GM12878 (cell line): ENCODE measurements around the gene ZNF366. TPM values are rescaled to one million over a fixed set of nuclear protein-coding genes. Genes with fewer than 3 reads are reported as not detected.
A peak's percentile ranks its signal among the peaks of the same experiment; 100 is the strongest.

ENCODE experiments used
- ATAC-seq: fragments of 200-7000 bp; cut with Tn5 transposase; 3 replicates; pipeline ENCODE4 v1.9.1; 2020; ENCODE audit warnings: mild to moderate bottlenecking, moderate library complexity
- BruUV-seq: library from RNA; stranded (reverse); fragments of 400-500 nt; replicated peaks from 2 replicates; lab custom pipeline; 2021; lab: Mats Ljungman, UMichigan
- CTCF ChIA-PET: fragments of 300-600 bp; sonication (Branson Sonifier 250); formaldehyde crosslinking; extraction: SDS; loops from one replicate; lab custom pipeline; 2021; ENCODE audit warnings: inconsistent platforms; lab: Yijun Ruan, JAX
- POLR2A ChIA-PET: fragments of 350-600 bp; formaldehyde crosslinking; extraction: SDS; loops from one replicate; lab custom pipeline; 2021; ENCODE audit warnings: inconsistent platforms; lab: Charles Lee
- RAD21 ChIA-PET: fragments of 300-600 bp; sonication (Branson Sonifier 250); formaldehyde crosslinking; loops from one replicate; lab custom pipeline; 2023; ENCODE audit warnings: antibody characterized with exemption; ENCODE audit not compliant: unreplicated experiment; lab: Charles Lee
- SMC1A ChIA-PET: fragments of 300-600 bp; sonication (Branson Sonifier 250); formaldehyde crosslinking; loops from one replicate; lab custom pipeline; 2023; ENCODE audit not compliant: unreplicated experiment, uncharacterized antibody; lab: Charles Lee
- DNase-seq: peaks from one replicate; pipeline ENCODE4 v3.0.0-alpha.2; 2011; ENCODE audit warnings: low read depth, low spot score
- FAIRE-seq: peaks from 3 replicates; lab custom pipeline; 2011; peaks lifted over from hg19 to GRCh38; lab: Jason Lieb, UNC
- H2AFZ ChIP-seq: 2 replicates; pipeline ENCODE4 v1.6.0; 2011; ENCODE audit warnings: low read depth, low read length, control low read depth; ENCODE audit not compliant: control insufficient read depth
- H3K27ac ChIP-seq: 2 replicates; pipeline ENCODE4 v1.5.1; 2011; ENCODE audit warnings: control low read depth; ENCODE audit not compliant: control insufficient read depth, insufficient read depth
- H3K27me3 ChIP-seq, 2 experiments: replicated peaks in 1 of 2; 2 replicates each; pipeline versions ENCODE4 v1.6.0 to v1.6.1; 2011; ENCODE audit warnings: low read length in 1 of 2; ENCODE audit not compliant: control insufficient read depth in 2 of 2, insufficient read depth in 2 of 2
- H3K36me3 ChIP-seq, 2 experiments: 2 replicates each; pipeline ENCODE4 v1.5.1; 2011; ENCODE audit warnings: low read length in 1 of 2; ENCODE audit not compliant: control insufficient read depth in 2 of 2, insufficient read depth in 2 of 2
- H3K4me1 ChIP-seq: 2 replicates; pipeline ENCODE4 v1.6.1; 2011; ENCODE audit warnings: mild to moderate bottlenecking, low read length, moderate library complexity, mixed read lengths; ENCODE audit not compliant: control insufficient read depth, insufficient read depth
- H3K4me2 ChIP-seq: 2 replicates; pipeline ENCODE4 v1.6.0; 2011; ENCODE audit warnings: control low read depth; ENCODE audit not compliant: control insufficient read depth, insufficient read depth
- H3K4me3 ChIP-seq: fragments of 200-600 bp; sonication (generic); 2 replicates; pipeline ENCODE4 v1.5.1; 2016
- H3K79me2 ChIP-seq: 2 replicates; pipeline ENCODE4 v1.6.0; 2011; ENCODE audit warnings: low read length; ENCODE audit not compliant: control insufficient read depth, insufficient read depth
- H3K9ac ChIP-seq: 2 replicates; pipeline ENCODE4 v1.8.0; 2011; ENCODE audit warnings: low read length, control low read depth, mixed read lengths; ENCODE audit not compliant: control insufficient read depth, insufficient read depth
- H3K9me3 ChIP-seq: replicated peaks from 3 replicates; pipeline ENCODE4 v1.5.1; 2011; ENCODE audit warnings: mild to moderate bottlenecking, low read length; ENCODE audit not compliant: control insufficient read depth, insufficient read depth
- H4K20me1 ChIP-seq: 2 replicates; pipeline ENCODE4 v1.6.0; 2011; ENCODE audit not compliant: control insufficient read depth, insufficient read depth
- BCL11A ChIP-seq: IDR thresholded peaks from 2 replicates; pipeline ENCODE4 v1.6.1; 2011; ENCODE audit warnings: low read depth, low read length
- CBX3 ChIP-seq: fragments of 200-600 bp; sonication (generic); IDR thresholded peaks from 2 replicates; pipeline ENCODE4 v1.6.1; 2016; ENCODE audit warnings: low read depth, borderline replicate concordance
- CEBPB ChIP-seq, 2 experiments: fragments of 150-350 bp in 1 of 2; IDR thresholded peaks; 2 replicates each; pipeline ENCODE4 v1.6.1; 2012 to 2014; ENCODE audit warnings: low read depth in 2 of 2, low read length in 2 of 2, borderline replicate concordance in 1 of 2, inconsistent platforms in 1 of 2
- E4F1 ChIP-seq: fragments of 450-650 bp; IDR thresholded peaks from 2 replicates; pipeline ENCODE4 v1.6.1; 2018; ENCODE audit warnings: borderline replicate concordance, mild to moderate bottlenecking; ENCODE audit not compliant: partially characterized antibody
- HDAC2 ChIP-seq: fragments of 200-600 bp; sonication (generic); IDR thresholded peaks from 2 replicates; pipeline ENCODE4 v1.6.1; 2017
- KAT2A ChIP-seq: conservative IDR thresholded peaks from 2 replicates; pipeline ENCODE4 v1.6.1; 2011; ENCODE audit warnings: low read depth, low read length; ENCODE audit not compliant: control insufficient read depth
- MAX ChIP-seq: IDR thresholded peaks from 2 replicates; pipeline ENCODE4 v1.6.1; 2012; ENCODE audit warnings: low read depth, low read length, improper control_type of control experiment
- NR2C1 ChIP-seq: fragments of 450-650 bp; IDR thresholded peaks from 2 replicates; pipeline ENCODE4 v1.6.1; 2017; ENCODE audit warnings: antibody characterized with exemption, mild to moderate bottlenecking, moderate library complexity
- PML ChIP-seq: IDR thresholded peaks from 2 replicates; pipeline ENCODE4 v1.6.1; 2012; ENCODE audit warnings: low read length, inconsistent platforms
- SIN3A ChIP-seq: IDR thresholded peaks from 2 replicates; pipeline ENCODE4 v1.6.1; 2012; ENCODE audit warnings: low read depth, low read length, improper control_type of control experiment
- SMAD1 ChIP-seq: fragments of 450-650 bp; IDR thresholded peaks from 2 replicates; pipeline ENCODE4 v1.6.1; 2018; ENCODE audit warnings: mild to moderate bottlenecking, low read depth; ENCODE audit not compliant: partially characterized antibody
- ZBTB40 ChIP-seq: fragments of 450-650 bp; IDR thresholded peaks from 2 replicates; pipeline ENCODE4 v1.6.1; 2016; ENCODE audit warnings: mild to moderate bottlenecking, moderate library complexity, borderline replicate concordance
- ZSCAN29 ChIP-seq: fragments of 450-650 bp; IDR thresholded peaks from 2 replicates; pipeline ENCODE4 v1.6.1; 2017; ENCODE audit warnings: mild to moderate bottlenecking, moderate library complexity
- WGBS: methylation state at CpG from one replicate; pipeline ENCODE4 v1.1.6; 2016; ENCODE audit warnings: low lambda C conversion rate; ENCODE audit not compliant: insufficient replicate concordance, insufficient coverage; ENCODE audit errors: missing lambda C conversion rate; 5-methylcytosine and 5-hydroxymethylcytosine counted together
- in situ Hi-C: fragments of 300-500 bp; cut with MboI; formaldehyde crosslinking; loops from 9 replicates; pipeline ENCODE4 v1.14.3; 2018; ENCODE audit warnings: mixed read lengths
- intact Hi-C: fragments of 100-400 bp; cut with micrococcal nuclease; formaldehyde crosslinking; loops from one replicate; pipeline ENCODE4 v1.14.2; 2022; ENCODE audit not compliant: unreplicated experiment
- polyA plus RNA-seq, 11 experiments: library from polyadenylated mRNA; depleted of rRNA in 4 of 11; unstranded in 6 of 11; stranded (reverse) in 5 of 11; fragments of >200 nt; fragmentation: Nextera tagmentation in 4 of 11; fragmentation: Illumina TruSeq in 1 of 11; extraction: Ambion mirVana in 4 of 11; extraction: Trizol in 1 of 11; gene quantifications; 1 replicate in 1 of 11; 2 replicates in 10 of 11; pipeline versions ENCODE4 v1.2.1 to v1.2.3, GENCODE V29; 2011 to 2016; ENCODE audit warnings: inconsistent platforms in 2 of 11, missing spikeins in 2 of 11, low read depth in 1 of 11
- total RNA-seq, 4 experiments: library from RNA; depleted of rRNA in 3 of 4; stranded (reverse); fragments of >200 nt in 3 of 4; fragmentation: Illumina TruSeq in 1 of 4; extraction: Trizol in 1 of 4; gene quantifications; 2 replicates each; pipeline versions ENCODE4 v1.2.1 to v1.2.3, GENCODE V29; 2013 to 2021

The ZNF366 gene
- total and polyA plus RNA-seq, 10 of the 15 experiments (the other 5 are each of a cell fraction or from before 2014, with no cell fraction given) = 0.01 to 0.18 (median 0.04) TPM; not detected in 6

- SMC1A ChIA-PET = interaction anchor here (0.7 to 8.6 kb wide), 10 partner anchors 9 to 81 kb away, joined by 3 to 70 read pairs (median 3); partner anchors contain the start of gene ZNF366
- Histone ChIP-seq H2AFZ (no peak overlapping the region), H3K27ac (no peak overlapping the region)
Measured at GRCh38 chr5:72441862-72442540, 65.2 kb downstream of the ZNF366 start.

More at GRCh38 chr5:72441862-72442540, 65.2 kb downstream of the ZNF366 start:
- ChIA-PET CTCF (interaction anchor here (1.0 to 2.5 kb wide), 4 partner anchors 9 to 26 kb away, joined by 3 to 11 read pairs (median 4); no protein-coding TSS in a partner anchor), POLR2A (interaction anchor here (0.6 to 4.6 kb wide), 5 partner anchors 9 to 31 kb away, joined by 3 to 34 read pairs (median 5); no protein-coding TSS in a partner anchor), RAD21 (interaction anchor here (0.7 to 4.0 kb wide), 6 partner anchors 7 to 66 kb away, joined by 3 to 24 read pairs (median 4); no protein-coding TSS in a partner anchor)
- TF ChIP-seq ZSCAN29 (no peak), KAT2A (no peak), ZBTB40 (no peak), SIN3A (no peak), HDAC2 (no peak), E4F1 (no peak), SMAD1 (no peak), CEBPB (IDR thresholded peaks at IDR 0.05; ENCODE audit: borderline replicate concordance in 1 of 2, low read depth in 2 of 2, low read length in 2 of 2) (no peak), MAX (no peak), BCL11A (no peak), CBX3 (no peak), PML (no peak), NR2C1 (no peak)
- peak; percentile 13; the same call in 2 of the 3 replicates for ATAC-seq
- peaks cover 41% of the 10 kb centered on the region for H3K4me1 ChIP-seq
- no peaks in the 10 kb centered on the region for H4K20me1 ChIP-seq
- no peaks in the 10 kb centered on the region for H3K79me2 ChIP-seq
- H3K9ac ChIP-seq = no peak overlapping the region
- no peak for DNase-seq
- no peak overlapping the region for H3K4me3 ChIP-seq
- WGBS = 99% methylated on average over 3 of the region's 3 CpGs
- H3K36me3 ChIP-seq = no peaks in the 10 kb centered on the region
- BruUV-seq = no TSS peak
- H3K4me2 ChIP-seq = no peak overlapping the region
- intact Hi-C loops = loop anchor here (2.0 kb wide), 1 partner anchor 17 kb away; no protein-coding TSS in a partner anchor
- in situ Hi-C loops = no loop called here
- H3K9me3 ChIP-seq = no peaks in the 10 kb centered on the region
- H3K27me3 ChIP-seq = no peaks in the 10 kb centered on the region
- FAIRE-seq = no peak
